Body of pancreas (tissue), 4 donors: ENCODE measurements around the gene PEX5.

Experiments
- POLR2A ChIP-seq, 3 donors: fragments of 450-650 bp; IDR thresholded peaks; one replicate each; pipeline ENCODE4 v1.6.1; 2016; ENCODE audit warnings: antibody characterized with exemption in 3 of 3, mild to moderate bottlenecking in 2 of 3
- TF ChIP-seq, protein P1 (sequence below), 7 experiments: fragments of 450-650 bp in 4 of 7; fragments of 200-600 bp in 3 of 7; sonication (generic) in 3 of 7; IDR thresholded peaks; one replicate each; pipeline ENCODE4 v1.5.1; 2016 to 2019; ENCODE audit warnings: antibody characterized with exemption in 7 of 7

DNA sequence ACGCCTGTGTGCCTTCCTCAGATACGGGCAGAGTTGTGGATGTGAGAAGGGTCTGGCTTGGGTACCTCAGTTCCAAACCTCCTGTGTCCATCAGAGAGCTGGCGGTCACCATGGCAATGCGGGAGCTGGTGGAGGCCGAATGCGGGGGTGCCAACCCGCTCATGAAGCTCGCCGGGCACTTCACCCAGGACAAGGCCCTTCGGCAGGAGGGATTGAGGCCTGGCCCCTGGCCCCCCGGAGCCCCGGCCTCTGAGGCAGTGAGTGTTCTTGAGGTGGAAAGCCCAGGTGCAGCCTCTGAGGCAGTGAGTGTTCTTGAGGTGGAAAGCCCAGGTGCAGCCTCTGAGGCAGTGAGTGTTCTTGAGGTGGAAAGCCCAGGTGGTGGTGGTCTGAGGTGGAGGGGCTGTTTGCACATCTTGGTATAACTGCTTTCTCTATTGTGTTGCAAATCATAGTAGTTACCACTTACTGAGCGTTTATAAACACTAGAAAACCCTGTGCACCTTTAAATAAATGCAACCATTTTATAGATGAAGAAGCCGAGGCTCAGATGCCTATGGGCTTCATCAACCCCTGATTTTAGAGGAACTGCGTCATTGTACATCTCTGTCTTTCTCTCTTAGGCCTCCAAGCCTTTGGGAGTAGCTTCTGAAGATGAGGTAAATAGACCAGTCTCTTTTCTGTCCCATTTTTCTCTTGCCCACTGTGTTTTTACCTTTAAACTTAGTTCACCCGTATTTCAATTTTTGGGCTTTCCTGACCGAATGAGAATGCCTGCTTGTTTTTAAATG, 976 bp downstream of the PEX5 start:
- TF ChIP-seq, protein P1, sequence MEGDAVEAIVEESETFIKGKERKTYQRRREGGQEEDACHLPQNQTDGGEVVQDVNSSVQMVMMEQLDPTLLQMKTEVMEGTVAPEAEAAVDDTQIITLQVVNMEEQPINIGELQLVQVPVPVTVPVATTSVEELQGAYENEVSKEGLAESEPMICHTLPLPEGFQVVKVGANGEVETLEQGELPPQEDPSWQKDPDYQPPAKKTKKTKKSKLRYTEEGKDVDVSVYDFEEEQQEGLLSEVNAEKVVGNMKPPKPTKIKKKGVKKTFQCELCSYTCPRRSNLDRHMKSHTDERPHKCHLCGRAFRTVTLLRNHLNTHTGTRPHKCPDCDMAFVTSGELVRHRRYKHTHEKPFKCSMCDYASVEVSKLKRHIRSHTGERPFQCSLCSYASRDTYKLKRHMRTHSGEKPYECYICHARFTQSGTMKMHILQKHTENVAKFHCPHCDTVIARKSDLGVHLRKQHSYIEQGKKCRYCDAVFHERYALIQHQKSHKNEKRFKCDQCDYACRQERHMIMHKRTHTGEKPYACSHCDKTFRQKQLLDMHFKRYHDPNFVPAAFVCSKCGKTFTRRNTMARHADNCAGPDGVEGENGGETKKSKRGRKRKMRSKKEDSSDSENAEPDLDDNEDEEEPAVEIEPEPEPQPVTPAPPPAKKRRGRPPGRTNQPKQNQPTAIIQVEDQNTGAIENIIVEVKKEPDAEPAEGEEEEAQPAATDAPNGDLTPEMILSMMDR (IDR thresholded peaks at IDR 0.05), result no peak
- no peak for TF ChIP-seq POLR2A (IDR thresholded peaks at IDR 0.05)
